ENCODE results near the gene TUBA4B.

The TUBA4B gene

DNA sequence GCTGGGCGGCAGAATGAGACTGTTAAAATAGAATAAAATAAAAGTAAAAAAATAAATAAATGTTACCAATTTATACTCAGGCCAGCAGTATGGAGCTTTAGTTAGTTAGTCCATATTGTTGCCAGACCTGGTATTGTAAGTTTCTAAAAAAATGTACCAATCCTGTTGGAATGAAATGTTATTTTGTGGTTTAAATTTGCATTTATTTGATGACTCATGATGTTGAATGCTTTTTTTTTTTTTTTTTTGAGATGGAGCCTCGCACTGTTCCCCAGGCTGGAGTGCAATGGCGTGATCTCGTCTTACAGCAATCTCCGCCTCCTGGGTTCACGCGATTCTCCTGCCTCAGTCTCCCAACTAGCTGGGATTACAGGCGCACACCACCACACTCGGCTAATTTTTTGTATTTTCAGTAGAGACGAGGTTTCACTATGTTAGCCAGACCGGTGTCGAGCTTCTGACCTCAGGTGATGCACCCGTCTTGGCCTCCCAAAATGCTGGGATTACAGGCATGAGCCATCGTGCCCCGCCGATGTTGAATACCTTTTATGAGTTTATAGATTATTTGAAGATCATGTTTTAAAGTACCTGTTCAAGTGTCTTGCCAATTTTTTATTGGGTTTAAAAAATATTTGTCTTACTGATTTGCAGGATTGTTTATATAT, 61.9 kb downstream of the TUBA4B start:
- ChIA-PET POLR2A (no interaction called here), CTCF (interaction anchor here (0.8 to 1.9 kb wide), 2 partner anchors 36 to 307 kb away, joined by 3 to 4 read pairs; no protein-coding TSS in a partner anchor)
- TF ChIP-seq, protein P1, sequence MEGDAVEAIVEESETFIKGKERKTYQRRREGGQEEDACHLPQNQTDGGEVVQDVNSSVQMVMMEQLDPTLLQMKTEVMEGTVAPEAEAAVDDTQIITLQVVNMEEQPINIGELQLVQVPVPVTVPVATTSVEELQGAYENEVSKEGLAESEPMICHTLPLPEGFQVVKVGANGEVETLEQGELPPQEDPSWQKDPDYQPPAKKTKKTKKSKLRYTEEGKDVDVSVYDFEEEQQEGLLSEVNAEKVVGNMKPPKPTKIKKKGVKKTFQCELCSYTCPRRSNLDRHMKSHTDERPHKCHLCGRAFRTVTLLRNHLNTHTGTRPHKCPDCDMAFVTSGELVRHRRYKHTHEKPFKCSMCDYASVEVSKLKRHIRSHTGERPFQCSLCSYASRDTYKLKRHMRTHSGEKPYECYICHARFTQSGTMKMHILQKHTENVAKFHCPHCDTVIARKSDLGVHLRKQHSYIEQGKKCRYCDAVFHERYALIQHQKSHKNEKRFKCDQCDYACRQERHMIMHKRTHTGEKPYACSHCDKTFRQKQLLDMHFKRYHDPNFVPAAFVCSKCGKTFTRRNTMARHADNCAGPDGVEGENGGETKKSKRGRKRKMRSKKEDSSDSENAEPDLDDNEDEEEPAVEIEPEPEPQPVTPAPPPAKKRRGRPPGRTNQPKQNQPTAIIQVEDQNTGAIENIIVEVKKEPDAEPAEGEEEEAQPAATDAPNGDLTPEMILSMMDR (IDR thresholded peaks at IDR 0.05; ENCODE audit: control extremely low read depth, extremely low read depth, low read depth, missing control alignments): no peak
- DNase-seq (ENCODE audit: extremely low spot score): no peak
